ENCODE measurements around the gene ERVW-1.

Gene ERVW-1

DNA sequence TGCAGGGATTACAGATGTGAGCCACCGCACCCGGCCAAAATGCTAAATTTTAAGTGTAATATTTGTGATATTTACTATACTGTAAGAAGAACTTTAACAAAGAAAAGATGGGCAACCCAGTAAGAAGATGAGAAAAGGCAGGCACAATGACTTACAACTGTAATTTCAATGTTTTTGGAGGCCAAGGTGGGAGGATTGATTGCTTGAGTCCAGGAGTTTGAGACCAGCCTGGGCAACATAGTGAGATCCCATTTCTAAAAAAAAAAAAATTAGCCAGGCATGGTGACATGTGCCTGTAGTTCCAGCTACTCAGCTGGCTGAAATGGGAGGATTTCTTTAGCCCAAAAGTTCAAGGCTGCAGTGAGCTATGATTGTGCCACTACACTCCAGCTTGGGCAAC, 42.2 kb downstream of the ERVW-1 start:
- no peak for DNase-seq (ENCODE audit: low read depth, low spot score)
- H3K27ac ChIP-seq, result no peak overlapping the region

DNA sequence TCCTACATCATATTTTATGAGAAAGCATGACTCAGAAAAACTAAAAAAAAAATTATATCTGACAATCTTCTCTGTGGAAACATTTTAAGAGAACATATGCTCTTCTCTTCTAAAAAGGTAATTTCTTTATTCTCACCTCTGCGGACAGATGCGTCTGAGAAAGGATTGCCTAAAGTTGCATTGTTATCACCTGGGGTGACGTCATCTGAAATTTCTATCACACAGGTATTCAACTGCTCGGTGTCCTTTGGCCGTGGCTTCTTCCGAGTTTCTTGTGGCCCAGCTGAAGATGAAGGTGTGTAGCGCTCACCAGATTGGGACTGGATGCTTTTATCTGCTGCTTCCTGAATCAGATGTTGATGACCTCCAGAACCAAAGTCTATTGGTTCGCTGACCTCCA, 44.7 kb downstream of the ERVW-1 start:
- no peak overlapping the region for H3K27ac ChIP-seq
- DNase-seq (ENCODE audit: low read depth, low spot score), result no peak

GRCh38 chr7:92432299-92432946, 45.3 kb downstream of the ERVW-1 start:
- no peak overlapping the region for H3K27ac ChIP-seq
- no peak for DNase-seq (ENCODE audit: low read depth, low spot score)

- H3K27ac ChIP-seq, result no peak overlapping the region
- DNase-seq (ENCODE audit: low read depth, low spot score), result no peak
Measured at GRCh38 chr7:92427193-92427592, 50.6 kb downstream of the ERVW-1 start.

DNA sequence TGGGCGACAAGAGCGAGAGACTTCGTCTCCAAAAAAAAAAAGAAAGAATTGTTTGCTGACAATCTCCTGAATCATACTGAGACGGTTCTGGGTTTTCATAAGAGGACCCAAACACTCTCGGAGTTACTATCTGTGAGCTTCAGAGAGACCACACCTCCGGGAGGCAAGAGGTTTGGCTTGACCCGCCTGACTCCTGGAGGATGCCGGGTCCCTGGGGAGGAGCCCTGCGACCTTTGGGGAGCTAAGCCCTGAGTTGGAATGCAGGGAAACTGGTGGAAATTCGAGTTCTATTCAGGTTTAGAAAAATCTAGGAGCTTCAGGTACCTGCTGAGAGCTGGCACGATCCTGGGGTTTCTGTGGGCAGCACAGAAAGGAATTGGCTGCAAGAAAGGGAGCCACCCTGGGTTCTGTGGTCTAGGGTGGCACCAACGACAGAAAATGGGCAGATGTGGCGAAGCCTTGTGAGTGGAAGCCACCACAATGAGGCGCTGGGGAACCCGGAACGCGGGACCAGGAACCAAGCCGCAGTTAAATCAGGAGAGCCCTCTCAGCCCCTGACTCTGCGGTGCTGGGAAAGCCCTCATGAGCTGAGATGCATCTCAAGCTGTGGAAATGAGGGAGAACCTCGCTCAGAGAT, 52.3 kb downstream of the ERVW-1 start:
- no peak overlapping the region for H3K27ac ChIP-seq
- no peak for DNase-seq (ENCODE audit: low read depth, low spot score)

DNA sequence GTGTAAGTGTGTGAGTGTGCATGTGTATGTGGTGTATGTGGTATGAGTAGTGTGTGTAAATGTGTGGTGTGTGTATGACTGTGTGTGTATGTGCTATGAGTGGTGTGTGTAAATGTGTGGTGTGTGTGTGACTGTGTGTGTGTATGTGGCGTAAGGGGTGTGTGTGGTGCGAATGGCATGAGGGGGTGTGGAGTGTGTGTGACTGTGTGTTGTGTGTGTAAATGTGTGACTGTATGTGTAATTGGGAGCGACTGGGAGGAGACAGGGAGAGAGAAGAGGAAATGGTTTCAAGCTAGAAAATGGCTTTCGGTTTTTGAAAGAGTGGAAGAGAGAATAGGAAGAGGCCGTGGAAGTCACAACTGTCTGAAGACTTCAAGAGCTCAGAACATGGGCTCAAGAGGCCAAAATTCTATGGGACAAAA, 54.0 kb downstream of the ERVW-1 start:
- DNase-seq (ENCODE audit: low read depth, low spot score), result no peak
- H3K27ac ChIP-seq, result no peak overlapping the region

DNA sequence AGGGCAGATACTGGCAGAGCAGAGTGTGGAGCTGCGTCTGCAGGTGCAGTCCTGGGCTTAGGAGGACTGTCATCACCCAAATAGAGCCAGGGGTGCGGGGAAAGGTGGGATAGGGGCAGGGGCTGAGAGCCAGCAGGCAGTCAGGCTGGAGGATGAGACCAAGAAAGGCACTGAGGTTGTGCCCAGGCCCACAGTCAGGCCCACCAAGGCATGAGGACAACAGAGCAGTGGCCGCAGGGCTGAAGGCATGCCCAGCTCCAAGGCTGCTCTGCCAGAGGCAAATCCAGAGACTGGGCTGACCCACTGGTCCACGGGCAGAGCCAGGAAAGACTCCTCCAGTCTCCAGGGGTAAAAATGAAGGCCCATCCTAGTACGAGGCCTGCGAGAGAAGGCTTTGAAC, 54.8 kb downstream of the ERVW-1 start:
- DNase-seq (ENCODE audit: low read depth, low spot score), result no peak
- no peak overlapping the region for H3K27ac ChIP-seq

DNA sequence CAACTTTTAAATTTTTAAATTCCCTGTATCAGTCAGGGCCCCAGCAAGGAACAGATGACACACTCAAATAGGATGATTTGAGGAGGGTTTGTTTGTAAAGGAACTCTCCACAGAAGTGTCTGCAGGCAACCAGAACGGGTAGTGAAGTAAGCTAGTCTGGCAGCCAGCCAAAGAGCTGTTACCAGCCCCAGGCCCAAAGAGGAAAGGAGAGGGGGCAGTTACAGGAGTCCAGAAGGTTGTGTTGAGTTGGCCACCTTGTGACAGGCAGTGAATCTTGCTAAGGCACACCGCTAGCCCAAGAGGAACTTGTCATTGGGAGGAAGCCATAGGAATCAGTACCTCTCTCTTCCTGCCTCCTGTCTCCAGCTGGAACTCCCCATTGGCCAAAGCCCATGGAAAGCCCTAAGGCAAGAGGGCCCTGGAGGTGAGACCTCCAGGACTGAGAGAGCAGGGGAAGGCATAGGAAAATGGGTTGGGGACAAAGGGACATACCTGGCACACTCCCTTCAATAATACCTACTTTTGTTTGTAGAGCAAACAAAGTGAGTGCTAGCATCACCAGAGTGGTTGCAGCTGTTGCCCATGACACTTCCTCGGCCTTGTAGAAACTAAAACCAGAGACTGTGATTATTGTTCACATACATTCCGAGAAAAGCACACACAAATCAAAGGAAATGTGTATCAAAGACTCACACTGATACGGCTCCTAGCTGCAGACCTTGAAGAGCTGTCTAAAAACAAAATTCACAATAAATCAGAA, 55.9 kb downstream of the ERVW-1 start:
- no peak overlapping the region for H3K27ac ChIP-seq
- no peak for DNase-seq (ENCODE audit: low read depth, low spot score)

All from epithelial cell of prostate (primary cell).